ENCODE results near the gene TRAPPC3L. TPM values are rescaled to one million over a fixed set of nuclear protein-coding genes. Genes with fewer than 3 reads are reported as not detected.

Gene TRAPPC3L
- total RNA-seq, 4 donors from 2014 or later, result not detected

DNA sequence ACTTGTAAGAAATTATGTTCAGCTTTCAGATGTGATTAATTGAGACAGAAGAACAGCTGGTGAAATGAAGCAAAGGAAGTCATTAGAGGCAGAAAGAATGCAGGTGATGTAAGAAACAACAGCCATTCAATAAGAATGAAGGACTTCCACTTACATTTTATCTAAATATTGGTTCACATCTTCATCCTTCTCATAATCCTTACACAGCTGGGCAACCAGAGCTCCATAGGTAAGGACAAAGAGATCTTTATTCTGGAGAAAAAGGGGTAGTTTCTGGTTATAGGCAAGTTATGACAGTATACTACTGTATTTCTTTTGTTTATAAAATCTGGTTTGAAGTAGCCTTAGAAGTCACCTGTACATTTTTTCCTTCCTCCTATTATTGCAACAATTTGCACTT lies 2.3 kb downstream of the TRAPPC3L start:
- Histone ChIP-seq H3K36me3 (no peaks in the 10 kb centered on the region), H3K9me3 (no peaks in the 10 kb centered on the region), H3K4me1 (no peaks in the 10 kb centered on the region), H3K4me3 (no peak overlapping the region), H3K27me3 (no peaks in the 10 kb centered on the region), H3K27ac (no peak overlapping the region)
- DNase-seq, result no peak
- TF ChIP-seq POLR2A (IDR thresholded peaks at IDR 0.05), result no peak
- TF ChIP-seq, protein P1, sequence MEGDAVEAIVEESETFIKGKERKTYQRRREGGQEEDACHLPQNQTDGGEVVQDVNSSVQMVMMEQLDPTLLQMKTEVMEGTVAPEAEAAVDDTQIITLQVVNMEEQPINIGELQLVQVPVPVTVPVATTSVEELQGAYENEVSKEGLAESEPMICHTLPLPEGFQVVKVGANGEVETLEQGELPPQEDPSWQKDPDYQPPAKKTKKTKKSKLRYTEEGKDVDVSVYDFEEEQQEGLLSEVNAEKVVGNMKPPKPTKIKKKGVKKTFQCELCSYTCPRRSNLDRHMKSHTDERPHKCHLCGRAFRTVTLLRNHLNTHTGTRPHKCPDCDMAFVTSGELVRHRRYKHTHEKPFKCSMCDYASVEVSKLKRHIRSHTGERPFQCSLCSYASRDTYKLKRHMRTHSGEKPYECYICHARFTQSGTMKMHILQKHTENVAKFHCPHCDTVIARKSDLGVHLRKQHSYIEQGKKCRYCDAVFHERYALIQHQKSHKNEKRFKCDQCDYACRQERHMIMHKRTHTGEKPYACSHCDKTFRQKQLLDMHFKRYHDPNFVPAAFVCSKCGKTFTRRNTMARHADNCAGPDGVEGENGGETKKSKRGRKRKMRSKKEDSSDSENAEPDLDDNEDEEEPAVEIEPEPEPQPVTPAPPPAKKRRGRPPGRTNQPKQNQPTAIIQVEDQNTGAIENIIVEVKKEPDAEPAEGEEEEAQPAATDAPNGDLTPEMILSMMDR (IDR thresholded peaks at IDR 0.05), result no peak

- DNase-seq, result no peak
- Histone ChIP-seq H3K36me3 (no peaks in the 10 kb centered on the region), H3K9me3 (no peaks in the 10 kb centered on the region), H3K27ac (no peak overlapping the region), H3K27me3 (no peaks in the 10 kb centered on the region), H3K4me1 (no peaks in the 10 kb centered on the region), H3K4me3 (no peak overlapping the region)
- TF ChIP-seq, protein P1 (IDR thresholded peaks at IDR 0.05), result no peak
- TF ChIP-seq POLR2A (IDR thresholded peaks at IDR 0.05), result no peak
Observed at GRCh38 chr6:116542426-116542825, 3.1 kb downstream of the TRAPPC3L start.

GRCh38 chr6:116536216-116536621 lies 9.3 kb downstream of the TRAPPC3L start:
- TF ChIP-seq, protein P1 (IDR thresholded peaks at IDR 0.05), result peak; percentile 25 to 78 (median 62)
- no peak for TF ChIP-seq POLR2A (IDR thresholded peaks at IDR 0.05)
- no peak for DNase-seq
- H3K27me3 ChIP-seq, result no peaks in the 10 kb centered on the region
- H3K4me1 ChIP-seq, result no peaks in the 10 kb centered on the region
- no peaks in the 10 kb centered on the region for H3K9me3 ChIP-seq
- no peak overlapping the region for H3K27ac ChIP-seq
- H3K36me3 ChIP-seq, result no peaks in the 10 kb centered on the region
- H3K4me3 ChIP-seq, result no peak overlapping the region

DNA sequence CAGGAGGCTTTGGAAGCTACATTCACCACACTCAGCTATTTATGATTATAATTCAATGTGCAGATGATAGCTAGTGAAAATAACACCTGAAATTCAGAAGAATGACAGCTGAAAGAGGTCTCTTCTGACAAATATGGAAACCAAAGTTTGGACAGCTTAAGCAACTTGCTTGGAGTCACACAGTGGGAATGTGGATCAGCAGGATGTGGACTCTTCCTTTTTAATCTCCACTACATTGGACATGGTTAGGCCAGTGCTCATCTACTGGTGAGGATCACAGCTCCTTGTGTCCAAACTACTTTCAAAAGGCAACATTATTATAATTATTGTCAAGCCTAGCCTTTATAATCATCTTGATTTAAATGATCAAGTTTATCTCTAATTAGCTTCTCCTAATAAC lies 10.4 kb downstream of the TRAPPC3L start:
- Histone ChIP-seq H3K27ac (no peak overlapping the region), H3K27me3 (no peaks in the 10 kb centered on the region), H3K36me3 (no peaks in the 10 kb centered on the region), H3K4me1 (no peaks in the 10 kb centered on the region), H3K4me3 (no peak overlapping the region), H3K9me3 (no peaks in the 10 kb centered on the region)
- TF ChIP-seq POLR2A (IDR thresholded peaks at IDR 0.05), result no peak
- TF ChIP-seq, protein P1 (IDR thresholded peaks at IDR 0.05), result no peak
- no peak for DNase-seq

GRCh38 chr6:116533233-116533957 lies 12.1 kb downstream of the TRAPPC3L start:
- Histone ChIP-seq H3K4me1 (no peaks in the 10 kb centered on the region), H3K9me3 (no peaks in the 10 kb centered on the region), H3K4me3 (no peak overlapping the region), H3K36me3 (no peaks in the 10 kb centered on the region), H3K27ac (no peak overlapping the region), H3K27me3 (no peaks in the 10 kb centered on the region)
- no peak for DNase-seq
- no peak for TF ChIP-seq POLR2A (IDR thresholded peaks at IDR 0.05)
- TF ChIP-seq, protein P1 (IDR thresholded peaks at IDR 0.05), result no peak
